ENCODE data around the gene MPV17L2.

DNA sequence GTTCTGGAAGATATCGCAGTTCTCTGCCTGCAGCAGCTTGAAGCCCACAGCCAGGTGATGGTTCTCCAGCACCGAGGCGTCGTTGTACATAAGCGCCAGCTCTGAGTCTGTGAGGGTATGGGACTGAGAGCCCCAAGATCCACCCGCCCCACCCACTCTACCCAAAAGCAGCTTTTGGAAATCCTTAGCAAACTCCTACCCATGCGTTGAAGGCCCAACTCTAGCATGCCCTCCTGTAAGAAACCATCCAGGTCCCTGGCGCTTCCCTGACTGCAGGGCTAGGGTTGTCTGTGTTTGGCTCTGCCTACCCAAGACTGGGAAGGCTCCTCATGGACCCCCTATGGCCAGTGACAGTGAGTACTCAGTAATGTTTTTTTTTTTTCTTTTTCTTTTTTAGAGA is 23.8 kb downstream of the MPV17L2 start:
- TF ChIP-seq, protein P1, sequence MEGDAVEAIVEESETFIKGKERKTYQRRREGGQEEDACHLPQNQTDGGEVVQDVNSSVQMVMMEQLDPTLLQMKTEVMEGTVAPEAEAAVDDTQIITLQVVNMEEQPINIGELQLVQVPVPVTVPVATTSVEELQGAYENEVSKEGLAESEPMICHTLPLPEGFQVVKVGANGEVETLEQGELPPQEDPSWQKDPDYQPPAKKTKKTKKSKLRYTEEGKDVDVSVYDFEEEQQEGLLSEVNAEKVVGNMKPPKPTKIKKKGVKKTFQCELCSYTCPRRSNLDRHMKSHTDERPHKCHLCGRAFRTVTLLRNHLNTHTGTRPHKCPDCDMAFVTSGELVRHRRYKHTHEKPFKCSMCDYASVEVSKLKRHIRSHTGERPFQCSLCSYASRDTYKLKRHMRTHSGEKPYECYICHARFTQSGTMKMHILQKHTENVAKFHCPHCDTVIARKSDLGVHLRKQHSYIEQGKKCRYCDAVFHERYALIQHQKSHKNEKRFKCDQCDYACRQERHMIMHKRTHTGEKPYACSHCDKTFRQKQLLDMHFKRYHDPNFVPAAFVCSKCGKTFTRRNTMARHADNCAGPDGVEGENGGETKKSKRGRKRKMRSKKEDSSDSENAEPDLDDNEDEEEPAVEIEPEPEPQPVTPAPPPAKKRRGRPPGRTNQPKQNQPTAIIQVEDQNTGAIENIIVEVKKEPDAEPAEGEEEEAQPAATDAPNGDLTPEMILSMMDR (IDR thresholded peaks at IDR 0.05; ENCODE audit: extremely low read depth in 1 of 2, insufficient read depth in 1 of 2, low read depth in 1 of 2, low read length in 2 of 2), result no peak
- no peak for TF ChIP-seq POLR2A (IDR thresholded peaks at IDR 0.05; ENCODE audit: low read depth, low read length)
- no peak for TF ChIP-seq POLR2AphosphoS5 (IDR thresholded peaks at IDR 0.05; ENCODE audit: insufficient read depth, low read depth, low read length)
